GM13976 (cell line): ENCODE results near the gene TMEM89.

Experiments used
- DNase-seq: peaks from one replicate; pipeline ENCODE4 v3.0.0; 2012; ENCODE audit warnings: low spot score
- in situ Hi-C: fragments of 300-500 bp; cut with MboI; formaldehyde crosslinking; loops from one replicate; pipeline ENCODE4 v1.12.0; 2022; ENCODE audit warnings: low sequenced_read_pairs, mixed read lengths, inconsistent platforms; ENCODE audit not compliant: unreplicated experiment
- TF ChIP-seq, protein P1 (sequence below): IDR thresholded peaks from 2 replicates; pipeline ENCODE4 v1.5.1; 2012; ENCODE audit warnings: borderline replicate concordance, mild to moderate bottlenecking; ENCODE audit not compliant: insufficient read depth; ENCODE audit errors: extremely low read depth, missing control alignments, control extremely low read depth

Gene TMEM89

DNA sequence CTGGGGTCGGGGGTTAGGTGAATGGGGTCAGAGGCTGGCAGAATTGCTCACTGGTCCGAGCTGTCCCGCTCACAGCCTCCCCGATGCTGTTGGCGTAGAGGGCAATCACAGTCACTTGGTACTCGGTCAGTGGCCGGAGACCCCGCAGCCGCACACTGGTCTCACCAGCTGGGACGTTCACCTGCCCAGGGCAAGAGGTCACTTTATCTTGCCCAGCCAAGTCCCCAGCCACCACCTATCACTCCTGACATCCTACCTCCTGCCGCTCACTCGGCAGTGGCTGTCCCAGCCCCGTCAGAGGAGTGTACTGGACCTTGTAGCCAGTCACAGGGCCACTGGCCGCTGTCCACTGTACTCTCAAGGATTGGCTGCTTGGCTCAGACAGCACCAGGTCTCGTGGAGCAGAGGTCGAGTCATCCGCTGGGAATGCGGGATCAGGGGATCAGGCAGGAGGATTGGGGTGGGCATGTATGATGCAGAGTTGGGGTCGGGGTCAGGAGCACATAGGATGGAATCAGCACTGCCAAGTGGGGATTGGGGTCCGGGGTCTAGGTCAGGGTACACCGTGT lies 29.0 kb downstream of the TMEM89 start:
- in situ Hi-C loops, result no loop called here
- TF ChIP-seq, protein P1, sequence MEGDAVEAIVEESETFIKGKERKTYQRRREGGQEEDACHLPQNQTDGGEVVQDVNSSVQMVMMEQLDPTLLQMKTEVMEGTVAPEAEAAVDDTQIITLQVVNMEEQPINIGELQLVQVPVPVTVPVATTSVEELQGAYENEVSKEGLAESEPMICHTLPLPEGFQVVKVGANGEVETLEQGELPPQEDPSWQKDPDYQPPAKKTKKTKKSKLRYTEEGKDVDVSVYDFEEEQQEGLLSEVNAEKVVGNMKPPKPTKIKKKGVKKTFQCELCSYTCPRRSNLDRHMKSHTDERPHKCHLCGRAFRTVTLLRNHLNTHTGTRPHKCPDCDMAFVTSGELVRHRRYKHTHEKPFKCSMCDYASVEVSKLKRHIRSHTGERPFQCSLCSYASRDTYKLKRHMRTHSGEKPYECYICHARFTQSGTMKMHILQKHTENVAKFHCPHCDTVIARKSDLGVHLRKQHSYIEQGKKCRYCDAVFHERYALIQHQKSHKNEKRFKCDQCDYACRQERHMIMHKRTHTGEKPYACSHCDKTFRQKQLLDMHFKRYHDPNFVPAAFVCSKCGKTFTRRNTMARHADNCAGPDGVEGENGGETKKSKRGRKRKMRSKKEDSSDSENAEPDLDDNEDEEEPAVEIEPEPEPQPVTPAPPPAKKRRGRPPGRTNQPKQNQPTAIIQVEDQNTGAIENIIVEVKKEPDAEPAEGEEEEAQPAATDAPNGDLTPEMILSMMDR, result no peak
- no peak for DNase-seq

DNA sequence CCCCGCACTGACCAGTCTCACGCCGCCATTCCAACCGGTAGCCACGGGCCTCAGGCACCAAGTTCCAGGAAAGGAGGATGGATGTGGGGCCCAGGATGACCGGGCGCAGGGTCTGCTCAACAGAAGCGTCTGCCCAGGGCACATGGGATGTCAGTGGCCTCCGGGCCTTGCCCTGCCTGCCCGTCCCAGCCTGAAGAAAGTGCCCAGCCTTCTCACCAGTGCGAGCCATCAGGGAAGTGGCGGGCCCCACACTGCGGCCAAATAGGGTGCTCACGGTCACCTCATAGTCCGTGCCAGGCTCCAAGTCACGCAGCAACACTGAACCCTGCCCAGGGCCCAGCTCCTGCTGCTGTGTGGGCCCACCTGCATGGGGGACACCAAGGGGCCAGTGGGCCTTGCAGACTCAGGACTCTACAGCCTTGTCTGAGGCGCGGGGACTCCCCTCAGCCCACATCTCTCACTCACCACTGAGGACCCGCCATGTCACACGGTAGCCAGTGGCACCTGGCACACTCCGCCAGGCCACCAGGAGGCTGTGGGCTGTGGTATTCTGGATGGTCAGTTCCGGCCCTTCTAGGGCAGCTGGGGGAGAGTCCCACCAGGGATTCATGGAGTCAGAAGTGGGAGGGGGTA lies 29.6 kb downstream of the TMEM89 start:
- TF ChIP-seq, protein P1, result no peak
- DNase-seq, result no peak
- in situ Hi-C loops, result no loop called here

GRCh38 chr3:48591436-48591835 lies 30.1 kb downstream of the TMEM89 start:
- in situ Hi-C loops, result no loop called here
- TF ChIP-seq, protein P1, result no peak
- no peak for DNase-seq

- TF ChIP-seq, protein P1, result no peak
- in situ Hi-C loops, result no loop called here
- no peak for DNase-seq
These were observed 33.3 kb downstream of the TMEM89 start for GRCh38 chr3:48588230-48588629.

DNA sequence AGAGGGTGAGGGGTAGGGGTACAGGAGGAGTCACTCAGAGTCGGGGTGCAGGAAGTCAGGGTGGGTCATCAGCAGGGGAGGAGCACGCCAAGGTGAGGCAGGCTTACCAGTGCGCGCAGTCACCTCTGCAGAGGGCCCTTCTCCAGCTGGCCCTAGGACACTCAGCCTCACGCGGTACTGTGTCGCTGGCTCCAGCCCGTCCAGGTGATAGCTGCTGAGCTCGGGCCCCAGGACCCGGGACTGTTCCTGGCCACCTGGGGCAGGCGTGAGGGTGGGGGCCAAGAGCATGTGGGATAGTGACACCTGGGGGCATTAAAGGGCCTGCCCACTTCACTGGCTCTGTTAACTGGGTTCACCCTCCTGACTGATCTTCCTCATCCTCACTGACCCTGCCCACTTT lies 33.9 kb downstream of the TMEM89 start:
- TF ChIP-seq, protein P1, result no peak
- in situ Hi-C loops, result no loop called here
- no peak for DNase-seq

GRCh38 chr3:48585411-48585810 lies 36.2 kb downstream of the TMEM89 start:
- DNase-seq, result no peak
- TF ChIP-seq, protein P1, result no peak
- in situ Hi-C loops, result no loop called here
